Tibial nerve (tissue), 3 donors: ENCODE data around the gene C16orf74.

Experiments
- POLR2A ChIP-seq, 2 donors: fragments of 450-650 bp; IDR thresholded peaks; one replicate each; pipeline ENCODE4 v1.6.1; 2017; ENCODE audit warnings: antibody characterized with exemption in 2 of 2, mild to moderate bottlenecking in 2 of 2, moderate library complexity in 2 of 2
- TF ChIP-seq, protein P1 (sequence below), 5 experiments: fragments of 200-600 bp in 3 of 5; fragments of 450-650 bp in 2 of 5; sonication (generic) in 3 of 5; IDR thresholded peaks; one replicate each; pipeline ENCODE4 v1.5.1; 2016 to 2019; ENCODE audit warnings: antibody characterized with exemption in 5 of 5, mild to moderate bottlenecking in 3 of 5, moderate library complexity in 2 of 5

DNA sequence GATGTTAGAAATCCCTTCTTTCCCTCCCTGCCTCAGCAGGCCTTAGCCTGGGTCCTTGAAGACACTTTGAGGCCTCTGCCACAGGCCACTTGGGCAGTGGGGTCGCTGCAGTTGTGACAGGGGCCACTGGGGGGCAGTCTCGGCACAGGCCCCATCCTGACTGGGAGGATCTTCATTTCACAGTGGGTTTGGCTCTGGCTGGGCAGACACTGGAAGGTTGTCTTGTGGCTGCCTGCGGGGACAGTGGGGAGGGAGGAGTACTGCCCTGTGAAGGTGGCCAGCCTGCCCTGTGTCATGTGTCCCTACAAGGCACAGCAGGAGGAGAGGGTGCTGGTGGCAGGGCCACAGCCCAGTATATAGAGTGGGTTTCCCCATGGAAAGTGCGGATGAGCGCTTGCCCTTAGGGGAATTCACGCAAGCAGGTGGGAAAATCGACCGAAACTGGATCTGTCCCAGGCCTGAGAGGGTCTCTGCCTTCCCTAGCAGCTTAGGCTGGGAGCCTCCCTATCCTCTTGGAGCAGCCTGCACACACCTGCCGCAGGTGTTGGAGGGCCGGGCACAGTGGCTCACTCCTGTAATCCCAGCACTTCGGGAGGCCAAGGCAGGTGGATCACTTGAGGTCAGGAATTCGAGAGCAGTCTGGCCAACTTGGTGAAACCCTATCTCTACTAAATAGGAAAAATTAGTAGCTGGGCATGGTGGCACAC is 90.9 kb downstream of the C16orf74 start:
- no peak for TF ChIP-seq POLR2A (IDR thresholded peaks at IDR 0.05)
- TF ChIP-seq, protein P1, sequence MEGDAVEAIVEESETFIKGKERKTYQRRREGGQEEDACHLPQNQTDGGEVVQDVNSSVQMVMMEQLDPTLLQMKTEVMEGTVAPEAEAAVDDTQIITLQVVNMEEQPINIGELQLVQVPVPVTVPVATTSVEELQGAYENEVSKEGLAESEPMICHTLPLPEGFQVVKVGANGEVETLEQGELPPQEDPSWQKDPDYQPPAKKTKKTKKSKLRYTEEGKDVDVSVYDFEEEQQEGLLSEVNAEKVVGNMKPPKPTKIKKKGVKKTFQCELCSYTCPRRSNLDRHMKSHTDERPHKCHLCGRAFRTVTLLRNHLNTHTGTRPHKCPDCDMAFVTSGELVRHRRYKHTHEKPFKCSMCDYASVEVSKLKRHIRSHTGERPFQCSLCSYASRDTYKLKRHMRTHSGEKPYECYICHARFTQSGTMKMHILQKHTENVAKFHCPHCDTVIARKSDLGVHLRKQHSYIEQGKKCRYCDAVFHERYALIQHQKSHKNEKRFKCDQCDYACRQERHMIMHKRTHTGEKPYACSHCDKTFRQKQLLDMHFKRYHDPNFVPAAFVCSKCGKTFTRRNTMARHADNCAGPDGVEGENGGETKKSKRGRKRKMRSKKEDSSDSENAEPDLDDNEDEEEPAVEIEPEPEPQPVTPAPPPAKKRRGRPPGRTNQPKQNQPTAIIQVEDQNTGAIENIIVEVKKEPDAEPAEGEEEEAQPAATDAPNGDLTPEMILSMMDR (IDR thresholded peaks at IDR 0.05): peak; percentile 61 to 81 (median 72)
